ENCODE data around the gene RHBG. TPM values are rescaled to one million over a fixed set of nuclear protein-coding genes. Genes with fewer than 3 reads are reported as not detected.

RHBG gene
- total RNA-seq, 1 donor: not detected

- Histone ChIP-seq H3K4me1 (ENCODE audit: insufficient read depth, low read length) (peaks cover 47% of the 10 kb centered on the region), H3K27me3 (ENCODE audit: insufficient read depth, low read length) (peaks cover 20% of the 10 kb centered on the region), H3K4me3 (ENCODE audit: low read length) (no peak overlapping the region), H3K9me3 (ENCODE audit: low read depth, low read length) (no peaks in the 10 kb centered on the region)
Measured at GRCh38 chr1:156372265-156372586, 3.2 kb downstream of the RHBG start.

GRCh38 chr1:156372876-156373275 is 3.9 kb downstream of the RHBG start:
- H3K4me1 ChIP-seq (ENCODE audit: insufficient read depth, low read length): peaks cover 49% of the 10 kb centered on the region
- H3K27me3 ChIP-seq (ENCODE audit: insufficient read depth, low read length): peaks cover 20% of the 10 kb centered on the region
- H3K4me3 ChIP-seq (ENCODE audit: low read length): no peak overlapping the region
- no peaks in the 10 kb centered on the region for H3K9me3 ChIP-seq (ENCODE audit: low read depth, low read length)

GRCh38 chr1:156373546-156373945 is 4.5 kb downstream of the RHBG start:
- peaks cover 17% of the 10 kb centered on the region for H3K27me3 ChIP-seq (ENCODE audit: insufficient read depth, low read length)
- no peaks in the 10 kb centered on the region for H3K9me3 ChIP-seq (ENCODE audit: low read depth, low read length)
- H3K4me3 ChIP-seq (ENCODE audit: low read length): no peak overlapping the region
- H3K4me1 ChIP-seq (ENCODE audit: insufficient read depth, low read length): peaks cover 49% of the 10 kb centered on the region

- H3K9me3 ChIP-seq (ENCODE audit: low read depth, low read length): no peaks in the 10 kb centered on the region
- H3K4me1 ChIP-seq (ENCODE audit: insufficient read depth, low read length): peaks cover 37% of the 10 kb centered on the region
- H3K4me3 ChIP-seq (ENCODE audit: low read length): no peak overlapping the region
- H3K27me3 ChIP-seq (ENCODE audit: insufficient read depth, low read length): peaks cover 6% of the 10 kb centered on the region
Measured at GRCh38 chr1:156376146-156376545, 7.1 kb downstream of the RHBG start.

GRCh38 chr1:156376958-156377919 is 8.2 kb downstream of the RHBG start:
- no peak overlapping the region for H3K4me3 ChIP-seq (ENCODE audit: low read length)
- peaks cover 26% of the 10 kb centered on the region for H3K4me1 ChIP-seq (ENCODE audit: insufficient read depth, low read length)
- H3K27me3 ChIP-seq (ENCODE audit: insufficient read depth, low read length): peaks cover 6% of the 10 kb centered on the region
- no peaks in the 10 kb centered on the region for H3K9me3 ChIP-seq (ENCODE audit: low read depth, low read length)

GRCh38 chr1:156378557-156378956 is 9.5 kb downstream of the RHBG start:
- no peak overlapping the region for H3K4me3 ChIP-seq (ENCODE audit: low read length)
- peaks cover 6% of the 10 kb centered on the region for H3K27me3 ChIP-seq (ENCODE audit: insufficient read depth, low read length)
- H3K9me3 ChIP-seq (ENCODE audit: low read depth, low read length): no peaks in the 10 kb centered on the region
- H3K4me1 ChIP-seq (ENCODE audit: insufficient read depth, low read length): peaks cover 23% of the 10 kb centered on the region

GRCh38 chr1:156379420-156380165 is 10.6 kb downstream of the RHBG start:
- Histone ChIP-seq H3K27me3 (ENCODE audit: insufficient read depth, low read length) (no peaks in the 10 kb centered on the region), H3K4me1 (ENCODE audit: insufficient read depth, low read length) (peaks cover 23% of the 10 kb centered on the region), H3K4me3 (ENCODE audit: low read length) (no peak overlapping the region), H3K9me3 (ENCODE audit: low read depth, low read length) (no peaks in the 10 kb centered on the region)

GRCh38 chr1:156382561-156382960 is 13.6 kb downstream of the RHBG start:
- Histone ChIP-seq H3K4me1 (ENCODE audit: insufficient read depth, low read length) (peaks cover 8% of the 10 kb centered on the region), H3K9me3 (ENCODE audit: low read depth, low read length) (no peaks in the 10 kb centered on the region), H3K27me3 (ENCODE audit: insufficient read depth, low read length) (peaks cover 12% of the 10 kb centered on the region), H3K4me3 (ENCODE audit: low read length) (no peak overlapping the region)

GRCh38 chr1:156383023-156383422 is 14.0 kb downstream of the RHBG start:
- H3K27me3 ChIP-seq (ENCODE audit: insufficient read depth, low read length): peaks cover 17% of the 10 kb centered on the region
- peaks cover 8% of the 10 kb centered on the region for H3K4me1 ChIP-seq (ENCODE audit: insufficient read depth, low read length)
- no peak overlapping the region for H3K4me3 ChIP-seq (ENCODE audit: low read length)
- no peaks in the 10 kb centered on the region for H3K9me3 ChIP-seq (ENCODE audit: low read depth, low read length)

GRCh38 chr1:156384007-156384406 is 15.0 kb downstream of the RHBG start:
- Histone ChIP-seq H3K4me3 (ENCODE audit: low read length) (no peak overlapping the region), H3K4me1 (ENCODE audit: insufficient read depth, low read length) (peaks cover 8% of the 10 kb centered on the region), H3K9me3 (ENCODE audit: low read depth, low read length) (no peaks in the 10 kb centered on the region), H3K27me3 (ENCODE audit: insufficient read depth, low read length) (peaks cover 23% of the 10 kb centered on the region)

GRCh38 chr1:156384658-156385057 is 15.6 kb downstream of the RHBG start:
- peaks cover 30% of the 10 kb centered on the region for H3K27me3 ChIP-seq (ENCODE audit: insufficient read depth, low read length)
- no peak overlapping the region for H3K4me3 ChIP-seq (ENCODE audit: low read length)
- H3K9me3 ChIP-seq (ENCODE audit: low read depth, low read length): no peaks in the 10 kb centered on the region
- H3K4me1 ChIP-seq (ENCODE audit: insufficient read depth, low read length): peaks cover 8% of the 10 kb centered on the region

- Histone ChIP-seq H3K9me3 (ENCODE audit: low read depth, low read length) (no peaks in the 10 kb centered on the region), H3K4me3 (ENCODE audit: low read length) (no peak overlapping the region), H3K27me3 (ENCODE audit: insufficient read depth, low read length) (peaks cover 31% of the 10 kb centered on the region), H3K4me1 (ENCODE audit: insufficient read depth, low read length) (peaks cover 8% of the 10 kb centered on the region)
Measured at GRCh38 chr1:156385534-156386031, 16.6 kb downstream of the RHBG start.

- H3K4me1 ChIP-seq (ENCODE audit: insufficient read depth, low read length): peaks cover 8% of the 10 kb centered on the region
- no peaks in the 10 kb centered on the region for H3K9me3 ChIP-seq (ENCODE audit: low read depth, low read length)
- peaks cover 31% of the 10 kb centered on the region for H3K27me3 ChIP-seq (ENCODE audit: insufficient read depth, low read length)
- no peak overlapping the region for H3K4me3 ChIP-seq (ENCODE audit: low read length)
Measured at GRCh38 chr1:156386134-156386901, 17.3 kb downstream of the RHBG start.

- peaks cover 8% of the 10 kb centered on the region for H3K4me1 ChIP-seq (ENCODE audit: insufficient read depth, low read length)
- H3K9me3 ChIP-seq (ENCODE audit: low read depth, low read length): no peaks in the 10 kb centered on the region
- no peak overlapping the region for H3K4me3 ChIP-seq (ENCODE audit: low read length)
- peaks cover 31% of the 10 kb centered on the region for H3K27me3 ChIP-seq (ENCODE audit: insufficient read depth, low read length)
Measured at GRCh38 chr1:156386949-156387869, 18.2 kb downstream of the RHBG start.

Measured in mononuclear cell (primary cell).